COLO829 (cell line): Measurements from ENCODE around the gene JMJD1C.
A peak's percentile ranks its signal among the peaks of the same experiment; 100 is the strongest.
"Not testable (repeated sequence)": the region's sequence is repeated elsewhere in the genome, so short reads cannot be mapped to it uniquely, and the experiment has no call there.

Source experiments
- DNase-seq: peaks from one replicate; pipeline ENCODE4 v3.0.0; 2012; ENCODE audit warnings: low spot score

The JMJD1C gene

GRCh38 chr10:63348245-63348850 is 117.4 kb downstream of the JMJD1C start:
- DNase-seq = no peak

GRCh38 chr10:63346015-63346441 is 119.7 kb downstream of the JMJD1C start:
- DNase-seq = no peak

- no peak for DNase-seq
Observed at GRCh38 chr10:63344269-63344668, 121.5 kb downstream of the JMJD1C start.

GRCh38 chr10:63343476-63343875 is 122.3 kb downstream of the JMJD1C start:
- DNase-seq = no peak

GRCh38 chr10:63339640-63340039 is 126.1 kb downstream of the JMJD1C start:
- not testable (repeated sequence) for DNase-seq

GRCh38 chr10:63337455-63338251 is 128.1 kb downstream of the JMJD1C start:
- DNase-seq = no peak

- no peak for DNase-seq
Observed at GRCh38 chr10:63331586-63331985, 134.2 kb downstream of the JMJD1C start.

- DNase-seq = peak; percentile 19
Observed at GRCh38 chr10:63324495-63324854, 141.3 kb downstream of the JMJD1C start.

- DNase-seq = no peak
Observed at GRCh38 chr10:63323701-63324494, 141.9 kb downstream of the JMJD1C start.

- DNase-seq = no peak
Observed at GRCh38 chr10:63320683-63321082, 145.1 kb downstream of the JMJD1C start.

- no peak for DNase-seq
Observed at GRCh38 chr10:63319231-63319630, 146.5 kb downstream of the JMJD1C start.

- DNase-seq = no peak
Observed at GRCh38 chr10:63318491-63318890, 147.3 kb downstream of the JMJD1C start.

GRCh38 chr10:63314020-63314419 is 151.8 kb downstream of the JMJD1C start:
- DNase-seq = no peak

GRCh38 chr10:63313066-63313717 is 152.6 kb downstream of the JMJD1C start:
- no peak for DNase-seq

GRCh38 chr10:63308628-63309027 is 157.1 kb downstream of the JMJD1C start:
- DNase-seq = no peak

- no peak for DNase-seq
Observed at GRCh38 chr10:63304146-63304545, 161.6 kb downstream of the JMJD1C start.

- no peak for DNase-seq
Observed at GRCh38 chr10:63300801-63301200, 165.0 kb downstream of the JMJD1C start.

- DNase-seq = no peak
Observed at GRCh38 chr10:63297941-63298340, 167.8 kb downstream of the JMJD1C start.

- DNase-seq = no peak
Observed at GRCh38 chr10:63294781-63295180, 171.0 kb downstream of the JMJD1C start.

- not testable (repeated sequence) for DNase-seq
Observed at GRCh38 chr10:63292847-63293246, 172.9 kb downstream of the JMJD1C start.

GRCh38 chr10:63288170-63288569 is 177.6 kb downstream of the JMJD1C start:
- DNase-seq = no peak

GRCh38 chr10:63286754-63287264 is 179.0 kb downstream of the JMJD1C start:
- no peak for DNase-seq
